OCI-LY1 (cell line): ENCODE measurements around the gene ABHD17C.

Experiments used
- H2AFZ ChIP-seq: fragments of 200-600 bp; sonication (generic), shearing (Covaris generic); 2 replicates; pipeline ENCODE4 v1.6.0; 2014; ENCODE audit warnings: antibody characterized with exemption, mild to moderate bottlenecking, low read length
- H3F3A ChIP-seq: fragments of 200-600 bp; sonication (generic), shearing (Covaris generic); 2 replicates; pipeline ENCODE4 v1.6.0; 2014; ENCODE audit warnings: mild to moderate bottlenecking, antibody characterized with exemption, low read length, moderate library complexity; ENCODE audit not compliant: insufficient read depth
- H3K27ac ChIP-seq: fragments of 200-600 bp; sonication (generic); 2 replicates; pipeline ENCODE4 v1.5.1; 2014; ENCODE audit warnings: low read length, mixed run types, mild to moderate bottlenecking, low read depth; ENCODE audit not compliant: poor library complexity, severe bottlenecking
- H3K27me3 ChIP-seq: fragments of 200-600 bp; sonication (generic); 2 replicates; pipeline ENCODE4 v1.6.0; 2014; ENCODE audit warnings: antibody characterized with exemption, mild to moderate bottlenecking, low read length, moderate library complexity; ENCODE audit not compliant: insufficient read depth
- H3K36me3 ChIP-seq: fragments of 200-600 bp; sonication (generic); 2 replicates; pipeline ENCODE4 v1.6.1; 2014; ENCODE audit warnings: mild to moderate bottlenecking, antibody characterized with exemption, low read length, moderate library complexity, mixed read lengths; ENCODE audit not compliant: insufficient read depth
- H3K4me1 ChIP-seq: fragments of 200-600 bp; sonication (generic); 2 replicates; pipeline ENCODE4 v1.5.1; 2014; ENCODE audit warnings: mild to moderate bottlenecking, low read length, moderate library complexity; ENCODE audit not compliant: insufficient read depth, severe bottlenecking
- H3K4me2 ChIP-seq: fragments of 200-600 bp; sonication (generic), shearing (Covaris generic); 2 replicates; pipeline ENCODE4 v1.6.1; 2014; ENCODE audit warnings: low read length
- H3K4me3 ChIP-seq: fragments of 200-600 bp; sonication (generic); 2 replicates; pipeline ENCODE4 v1.5.1; 2014; ENCODE audit warnings: low read length, low read depth, mild to moderate bottlenecking, mixed read lengths; ENCODE audit not compliant: poor library complexity, severe bottlenecking
- H3K79me2 ChIP-seq: fragments of 200-600 bp; shearing (Covaris generic); 2 replicates; pipeline ENCODE4 v1.6.1; 2016; ENCODE audit warnings: mixed run types, low read length, mixed read lengths; ENCODE audit not compliant: insufficient read depth
- H3K9ac ChIP-seq: fragments of 200-600 bp; sonication (generic), shearing (Covaris generic); 2 replicates; pipeline ENCODE4 v1.6.1; 2014; ENCODE audit warnings: mild to moderate bottlenecking, low read length, mixed read lengths
- H3K9me2 ChIP-seq: fragments of 200-600 bp; sonication (generic), shearing (Covaris generic); 2 replicates; pipeline ENCODE4 v1.6.1; 2014; ENCODE audit warnings: low read depth, mild to moderate bottlenecking, low read length, mixed read lengths
- H3K9me3 ChIP-seq: fragments of 200-600 bp; shearing (Covaris generic); 2 replicates; pipeline ENCODE4 v1.6.1; 2014; ENCODE audit warnings: low read length, mixed read lengths
- H4K20me1 ChIP-seq: fragments of 200-600 bp; sonication (generic), shearing (Covaris generic); 2 replicates; pipeline ENCODE4 v1.6.0; 2016; ENCODE audit warnings: mild to moderate bottlenecking, low read length; ENCODE audit not compliant: insufficient read depth
- CTCF ChIP-seq: fragments of 200-600 bp; sonication (generic), shearing (Covaris generic); IDR thresholded peaks from 2 replicates; pipeline ENCODE4 v1.5.1; 2017; ENCODE audit warnings: mild to moderate bottlenecking, antibody characterized with exemption, low read length, moderate library complexity, mixed read lengths
- EZH2 ChIP-seq: fragments of 200-600 bp; sonication (generic), shearing (Covaris generic); IDR thresholded peaks from 2 replicates; pipeline ENCODE4 v1.8.0; 2017; ENCODE audit warnings: borderline replicate concordance, mixed run types, mild to moderate bottlenecking, antibody characterized with exemption, low read length, moderate library complexity, mixed read lengths

The ABHD17C gene

GRCh38 chr15:80769153-80769828 lies 74.2 kb downstream of the ABHD17C start:
- TF ChIP-seq EZH2 (no peak), CTCF (no peak)
- Histone ChIP-seq H3K9me3 (no peaks in the 10 kb centered on the region), H3K9ac (no peak overlapping the region)

GRCh38 chr15:80769829-80770705 lies 75.0 kb downstream of the ABHD17C start:
- no peak overlapping the region for H3K27ac ChIP-seq
- no peaks in the 10 kb centered on the region for H3K9me2 ChIP-seq
- no peaks in the 10 kb centered on the region for H3K79me2 ChIP-seq

More at GRCh38 chr15:80769153-80769828, 74.2 kb downstream of the ABHD17C start:
- no peaks in the 10 kb centered on the region for H3K4me1 ChIP-seq
- H3K9me2 ChIP-seq = no peaks in the 10 kb centered on the region
- H3K4me3 ChIP-seq = no peak overlapping the region
- no peak overlapping the region for H3K4me2 ChIP-seq
- no peaks in the 10 kb centered on the region; the same call in 1 of the 2 replicates for H3K27me3 ChIP-seq
- no peaks in the 10 kb centered on the region for H4K20me1 ChIP-seq
- no peaks in the 10 kb centered on the region for H3F3A ChIP-seq
- H2AFZ ChIP-seq = no peak overlapping the region
- H3K79me2 ChIP-seq = no peaks in the 10 kb centered on the region
- H3K36me3 ChIP-seq = no peaks in the 10 kb centered on the region
- no peak overlapping the region for H3K27ac ChIP-seq

GRCh38 chr15:80773122-80773551 lies 78.0 kb downstream of the ABHD17C start:
- Histone ChIP-seq H3F3A (no peaks in the 10 kb centered on the region), H3K9me2 (no peaks in the 10 kb centered on the region), H3K36me3 (no peaks in the 10 kb centered on the region), H3K79me2 (no peaks in the 10 kb centered on the region), H3K9me3 (no peaks in the 10 kb centered on the region), H3K4me1 (no peaks in the 10 kb centered on the region), H3K4me2 (no peak overlapping the region), H2AFZ (no peak overlapping the region), H3K9ac (no peak overlapping the region), H4K20me1 (no peaks in the 10 kb centered on the region), H3K4me3 (no peak overlapping the region), H3K27me3 (0 out of 2 replicates have a peak, but pooled peaks cover under 1% of the 10 kb centered on the region), H3K27ac (no peak overlapping the region)
- TF ChIP-seq CTCF (no peak), EZH2 (no peak)

More at GRCh38 chr15:80769829-80770705, 75.0 kb downstream of the ABHD17C start:
- H3F3A ChIP-seq = no peaks in the 10 kb centered on the region
- no peak overlapping the region for H3K4me3 ChIP-seq
- no peaks in the 10 kb centered on the region; the same call in 1 of the 2 replicates for H3K27me3 ChIP-seq
- TF ChIP-seq CTCF (no peak), EZH2 (no peak)
- H3K4me1 ChIP-seq = no peaks in the 10 kb centered on the region
- H2AFZ ChIP-seq = no peak overlapping the region
- H3K4me2 ChIP-seq = no peak overlapping the region
- no peaks in the 10 kb centered on the region for H4K20me1 ChIP-seq
- no peaks in the 10 kb centered on the region for H3K9me3 ChIP-seq
- no peak overlapping the region for H3K9ac ChIP-seq
- no peaks in the 10 kb centered on the region for H3K36me3 ChIP-seq
